NCI-H2029 treated with DMSO at 0.1 percent for 48 hours (cell line): ENCODE measurements around the gene USP20.
"Not testable (repeated sequence)": the region's sequence is repeated elsewhere in the genome, so short reads cannot be mapped to it uniquely, and the experiment has no call there.

Experiments used
- DNase-seq: peaks from one replicate; lab custom pipeline; 2025; lab: John Stamatoyannopoulos, UW

The USP20 gene

DNA sequence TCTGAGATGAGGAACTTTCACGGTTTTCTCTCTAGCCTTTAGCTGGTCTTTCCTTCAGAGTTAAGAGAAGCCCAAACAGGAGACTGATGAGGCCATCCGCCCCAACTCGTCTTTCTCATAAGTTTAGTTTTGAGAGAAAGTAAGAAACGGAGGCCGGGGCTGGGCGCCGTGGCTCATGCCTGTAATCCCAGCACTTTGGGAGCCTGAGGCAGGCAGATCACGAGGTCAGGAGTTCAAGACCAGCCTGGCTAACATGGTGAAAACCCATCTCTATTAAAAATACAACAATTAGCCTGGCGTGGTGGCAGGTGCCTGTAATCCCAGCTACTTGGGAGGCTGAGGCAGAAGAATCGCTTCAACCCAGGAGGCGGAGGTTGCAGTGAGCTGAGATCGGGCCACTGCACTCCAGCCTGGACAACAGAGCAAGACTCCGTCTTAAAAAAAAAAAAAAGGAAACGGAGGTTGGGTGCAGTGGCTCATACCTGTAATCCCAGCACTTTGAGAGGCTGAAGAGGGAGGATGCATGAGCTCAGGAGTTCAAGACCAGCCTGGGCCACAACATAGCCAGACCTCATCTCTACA, 55.6 kb downstream of the USP20 start:
- DNase-seq = not testable (repeated sequence)

DNA sequence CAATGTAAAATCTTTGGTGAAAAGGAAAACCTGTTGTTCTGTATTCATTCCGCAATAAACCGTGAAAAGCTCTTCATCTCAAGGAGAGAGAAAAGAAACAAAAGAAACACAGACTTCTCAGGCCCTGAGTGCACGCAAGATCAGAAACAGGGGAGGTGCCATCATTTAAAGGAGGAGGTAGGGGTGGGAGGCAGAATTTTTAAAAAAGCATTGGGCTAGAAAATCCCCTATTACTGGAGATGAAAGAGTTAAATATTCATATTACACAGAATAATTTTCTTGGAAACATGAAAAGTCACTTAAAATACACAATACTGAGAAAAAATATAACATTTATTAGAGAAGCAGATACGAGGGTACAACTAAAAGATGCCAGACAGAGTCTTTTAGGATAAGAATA, 56.3 kb downstream of the USP20 start:
- no peak for DNase-seq

DNA sequence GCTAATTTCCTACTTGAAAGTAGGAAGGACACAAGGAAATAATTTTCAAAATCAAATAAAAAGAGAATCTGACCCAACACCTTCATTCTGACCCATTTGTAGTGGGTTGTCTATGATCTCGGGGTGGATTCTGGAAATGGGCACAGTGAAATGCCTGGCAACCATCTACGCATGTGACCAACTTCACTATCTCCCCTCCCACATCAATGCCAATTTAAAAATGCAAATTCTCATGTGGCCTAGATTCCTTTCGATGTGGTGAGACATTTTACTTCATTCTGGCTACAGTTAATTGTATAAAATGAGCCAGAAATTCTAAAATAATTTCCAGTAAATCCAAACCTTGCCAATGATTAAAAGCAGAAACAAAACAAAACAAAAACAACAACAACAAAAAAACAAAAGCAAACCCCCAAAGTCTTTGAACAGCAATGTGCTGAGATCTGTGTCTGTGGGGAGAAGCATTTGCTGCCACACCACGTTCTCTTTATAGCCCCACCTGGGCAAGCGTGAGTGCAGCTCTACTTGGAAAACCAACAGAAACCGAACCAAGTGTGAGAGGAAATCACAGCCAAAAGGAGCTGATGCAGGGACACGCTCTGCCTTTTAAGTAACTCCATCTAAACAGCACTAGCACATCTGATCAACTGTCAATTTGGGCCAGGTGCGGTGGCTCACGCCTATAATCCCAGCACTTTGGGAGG, 59.0 kb downstream of the USP20 start:
- no peak for DNase-seq

DNA sequence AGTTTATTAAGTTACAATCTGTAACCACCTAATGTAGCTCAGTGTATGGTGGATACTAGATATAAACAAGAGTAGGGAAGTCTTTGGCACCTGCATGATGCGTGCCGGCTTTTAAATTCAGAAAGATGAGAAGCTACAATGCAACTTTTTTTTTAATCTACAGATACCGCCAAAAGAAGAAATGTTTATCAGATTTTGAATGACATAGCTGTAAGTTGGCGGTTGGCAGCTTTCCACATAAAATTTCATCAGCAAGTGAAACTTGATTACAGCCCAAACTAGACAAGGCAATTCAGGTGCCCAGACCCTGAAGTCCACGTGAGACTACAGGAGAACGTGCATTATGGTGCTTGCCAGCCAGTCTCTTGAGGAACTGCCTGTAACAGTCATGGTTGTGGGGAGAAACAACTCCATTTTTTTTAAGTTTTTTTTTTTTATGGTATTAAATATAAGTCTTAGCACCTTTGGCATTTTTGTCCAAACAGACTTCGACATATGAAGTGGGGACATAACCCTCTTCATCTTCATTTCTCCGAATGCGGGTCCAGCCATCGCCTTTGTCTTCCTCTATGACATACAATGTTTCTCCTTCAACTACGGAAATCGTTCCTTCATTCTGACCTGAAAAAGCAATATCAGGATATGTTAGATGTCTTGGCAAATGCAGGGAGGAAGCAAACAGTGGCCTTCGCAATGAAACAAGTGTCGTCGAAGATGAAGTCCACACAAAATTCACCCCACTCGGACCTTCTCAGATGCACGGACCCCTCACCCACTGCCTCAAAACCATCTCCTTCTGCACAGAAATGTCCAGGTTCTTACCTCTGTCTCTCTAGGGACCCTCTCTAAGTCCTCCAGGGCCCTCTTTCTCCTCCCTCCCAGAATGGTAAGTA, 60.4 kb downstream of the USP20 start:
- DNase-seq = no peak

DNA sequence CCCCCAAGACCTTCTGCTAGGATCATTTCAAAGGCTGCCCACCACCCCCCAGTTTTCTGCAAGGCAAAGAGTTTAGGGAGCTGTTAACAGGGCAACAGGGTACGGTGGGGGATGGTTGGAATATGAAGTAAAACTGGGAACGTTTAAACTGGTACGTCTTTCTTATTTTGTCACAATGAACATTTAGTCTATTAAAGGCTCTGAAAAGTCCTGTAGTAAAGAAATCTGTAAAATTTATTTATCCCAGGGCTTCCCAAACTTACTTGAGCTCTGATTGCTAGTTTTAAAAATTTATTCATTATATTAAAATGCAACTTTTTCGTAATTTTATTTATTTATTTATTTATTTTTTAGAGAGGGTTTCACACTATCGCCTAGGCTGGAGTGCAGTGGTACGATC, 62.0 kb downstream of the USP20 start:
- no peak for DNase-seq

DNA sequence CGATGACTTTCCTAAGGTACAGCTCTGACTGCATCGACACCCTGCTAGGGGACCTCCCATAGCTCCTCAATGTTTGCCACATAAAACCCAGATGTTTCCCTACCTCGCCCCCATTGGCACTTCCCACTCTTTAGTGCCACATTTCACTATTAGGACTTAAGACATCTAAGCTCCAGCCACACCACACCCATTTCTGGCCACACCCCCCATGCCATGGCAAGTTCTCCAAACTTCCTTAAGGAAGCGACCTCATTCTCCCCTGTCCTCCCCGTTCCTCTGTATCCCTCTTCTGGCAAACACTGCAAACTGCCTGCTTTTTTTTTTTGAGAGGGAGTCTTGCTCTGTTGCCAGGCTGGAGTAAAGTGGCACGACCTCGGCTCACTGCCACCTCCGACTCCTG, 62.9 kb downstream of the USP20 start:
- no peak for DNase-seq

DNA sequence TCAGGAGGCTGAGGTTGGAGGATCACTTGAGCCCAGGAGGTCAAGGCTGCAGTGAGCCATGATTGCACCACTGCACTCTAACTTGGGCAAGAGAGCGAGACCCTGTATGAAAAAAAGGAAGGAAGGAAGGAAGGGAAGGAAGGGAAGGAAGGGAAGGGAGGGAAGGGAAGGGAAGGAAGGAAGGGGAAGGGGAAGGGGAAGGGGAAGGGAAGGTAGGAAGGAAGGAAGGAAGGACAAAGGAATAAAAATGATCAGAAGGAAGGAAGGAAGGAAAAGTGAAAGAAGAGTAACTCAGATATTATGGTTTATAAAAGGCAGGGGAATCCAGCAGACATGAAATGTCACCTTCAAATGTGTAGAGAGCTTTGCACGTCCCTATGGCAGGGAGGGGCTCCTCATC, 64.4 kb downstream of the USP20 start:
- no peak for DNase-seq

DNA sequence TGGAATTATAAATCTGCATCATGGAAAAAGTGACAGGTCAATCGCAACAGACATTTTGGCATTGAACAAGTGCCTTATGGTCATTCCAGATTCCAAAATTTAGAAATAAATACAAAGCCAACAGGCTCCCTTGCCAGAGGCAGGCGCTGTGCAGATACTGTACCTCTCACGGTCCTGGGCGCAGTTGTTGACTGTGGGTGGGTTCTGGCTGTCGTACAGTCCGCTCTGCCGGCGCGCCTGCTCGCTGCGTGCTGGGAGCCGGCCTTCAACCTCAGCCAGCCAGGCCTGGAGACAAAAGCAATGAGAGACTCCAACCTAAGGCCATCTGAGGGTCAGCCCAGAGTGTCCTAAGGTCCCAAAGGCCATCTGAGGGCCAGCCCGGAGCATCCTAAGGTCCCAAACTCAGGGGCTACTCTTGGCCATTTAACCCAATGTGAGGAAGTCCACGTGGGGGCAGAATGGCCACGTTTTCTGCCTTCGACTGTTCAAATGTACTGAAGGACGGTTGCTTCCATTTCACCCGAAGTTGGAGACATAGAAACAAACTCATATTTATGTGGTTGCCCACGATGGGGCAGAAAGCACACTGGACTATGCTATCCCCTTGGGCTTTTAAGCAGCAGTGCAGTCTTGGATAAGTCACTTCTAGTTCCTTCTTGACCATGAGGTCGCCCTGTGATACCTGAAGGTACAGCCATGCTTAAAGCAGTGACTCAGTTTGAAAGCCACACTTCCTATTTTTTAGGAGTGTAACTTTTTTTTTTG, 65.2 kb downstream of the USP20 start:
- DNase-seq = no peak

DNA sequence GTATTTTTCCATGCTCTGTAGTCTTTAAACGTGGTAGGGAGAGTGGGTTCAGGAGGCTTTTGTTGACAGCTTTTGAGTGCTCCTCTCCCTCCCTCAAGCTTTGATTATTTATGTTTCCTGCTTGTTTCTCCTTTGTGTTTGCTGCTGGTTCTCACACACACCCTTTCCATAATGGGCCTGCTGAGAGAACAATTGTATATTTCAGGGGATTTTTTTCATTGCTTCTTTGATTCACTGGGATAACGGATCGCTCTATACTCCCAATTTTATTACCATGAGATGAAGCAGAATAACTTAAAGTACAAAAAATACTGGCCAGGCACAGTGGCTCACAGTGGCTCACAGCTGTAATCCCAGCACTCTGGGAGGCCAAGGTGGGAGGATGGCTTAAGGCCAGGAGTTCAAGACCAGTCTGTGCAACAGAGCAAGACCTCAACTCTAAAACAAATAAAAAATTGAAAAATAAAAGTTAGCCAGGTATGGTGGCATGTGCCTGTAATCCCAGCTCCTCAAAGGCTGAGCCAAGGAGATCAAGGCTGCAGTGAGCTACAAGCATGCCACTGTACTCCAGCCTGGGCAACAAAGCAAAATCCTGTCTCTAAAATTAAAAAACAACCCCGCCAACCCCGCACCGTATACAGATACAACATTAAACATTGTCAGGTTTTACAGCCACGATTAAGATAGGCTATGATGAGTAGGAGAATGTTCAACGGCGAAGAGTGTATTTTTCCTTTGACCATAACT, 66.9 kb downstream of the USP20 start:
- no peak for DNase-seq

DNA sequence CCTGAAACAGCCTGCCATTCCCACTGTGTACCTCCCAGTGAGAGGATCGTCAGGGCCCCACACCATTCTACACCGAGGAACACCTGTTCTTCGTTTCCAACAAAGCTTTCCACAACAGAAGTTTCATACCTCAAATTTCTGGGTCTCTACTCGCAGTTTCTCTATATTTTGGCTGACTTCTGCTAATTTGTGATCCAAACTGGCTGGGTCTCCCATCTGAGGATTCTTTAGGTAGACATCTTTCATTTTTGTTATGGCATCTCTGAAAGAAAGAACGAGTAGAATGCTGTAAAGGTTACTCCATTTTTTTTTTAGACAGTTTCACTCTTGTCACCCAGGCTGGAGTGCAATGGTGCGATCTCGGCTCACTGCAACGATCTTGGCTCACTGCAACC, 67.5 kb downstream of the USP20 start:
- DNase-seq = no peak

DNA sequence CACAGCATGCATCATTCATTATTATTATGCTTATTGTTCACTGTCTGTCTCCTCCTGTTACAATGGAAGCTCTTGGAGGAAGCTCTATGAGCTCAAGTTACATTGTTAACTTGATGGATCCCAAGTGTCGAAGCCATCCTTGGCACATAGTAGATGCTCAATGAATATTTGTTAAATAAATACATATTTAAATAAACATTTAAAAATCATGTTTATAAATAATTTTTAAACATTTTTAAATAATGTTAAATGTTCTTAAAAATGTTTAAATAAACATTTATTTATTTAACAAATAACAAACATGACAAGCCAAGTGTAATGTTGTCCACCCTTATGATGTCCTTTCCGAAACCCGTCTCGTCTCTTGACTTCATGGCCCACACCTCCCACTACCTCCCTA, 69.5 kb downstream of the USP20 start:
- DNase-seq = no peak

DNA sequence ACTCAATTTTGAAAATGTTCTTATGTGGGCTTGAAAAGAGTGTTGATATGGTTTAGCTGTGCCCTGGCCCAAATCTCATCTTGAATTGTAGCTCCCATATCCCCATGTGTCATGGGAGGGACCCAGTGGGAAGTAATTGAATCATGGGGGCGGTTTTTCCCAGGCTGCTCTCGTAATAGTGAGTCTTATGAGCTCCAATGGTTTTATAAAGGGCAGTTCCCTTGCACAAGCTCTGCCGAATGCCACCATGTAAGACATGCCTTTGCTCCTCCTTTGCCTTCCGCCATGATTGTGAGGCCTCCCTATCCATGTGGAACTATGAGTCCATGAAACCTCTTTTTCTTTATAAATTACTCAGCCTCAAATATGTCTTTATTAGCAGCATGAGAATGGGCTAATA, 71.0 kb downstream of the USP20 start:
- DNase-seq = no peak

DNA sequence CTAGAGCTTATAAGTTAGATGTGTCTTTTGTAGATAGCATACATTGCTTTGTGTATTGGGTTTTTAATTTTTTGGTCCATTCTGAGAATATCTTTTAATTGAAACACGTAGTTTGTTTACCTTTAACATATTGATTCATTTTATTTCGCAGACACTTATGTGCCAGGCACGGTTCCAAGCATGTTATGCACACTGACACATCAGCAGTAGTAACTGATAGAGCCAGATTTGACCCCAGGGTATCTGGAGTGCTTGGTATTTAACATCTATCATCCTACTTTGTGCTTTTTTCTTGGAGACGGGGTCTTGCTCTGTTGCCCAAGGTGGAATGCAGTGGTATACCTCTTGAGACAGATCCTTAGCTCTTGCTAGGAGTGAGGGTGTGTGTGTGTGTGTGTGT, 71.9 kb downstream of the USP20 start:
- DNase-seq = no peak

DNA sequence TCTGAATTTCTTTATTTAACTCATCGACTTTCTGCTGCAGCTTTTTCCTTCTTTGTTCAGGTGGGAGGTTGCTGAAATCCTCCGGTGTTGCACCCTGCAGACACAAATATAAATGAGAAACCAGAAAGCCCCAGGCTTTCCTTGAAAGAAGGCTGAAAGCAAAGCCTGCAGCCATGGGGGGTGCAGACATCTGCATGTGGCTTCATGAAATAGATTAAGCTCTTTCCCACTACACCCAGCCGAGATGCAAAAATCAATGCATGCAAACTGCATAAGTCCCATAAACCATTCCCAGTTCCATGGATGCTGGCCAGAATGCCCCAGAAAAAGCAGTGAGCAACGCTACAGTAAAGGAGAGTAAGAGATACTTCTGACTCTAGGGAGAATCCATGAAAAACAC, 73.6 kb downstream of the USP20 start:
- no peak for DNase-seq

DNA sequence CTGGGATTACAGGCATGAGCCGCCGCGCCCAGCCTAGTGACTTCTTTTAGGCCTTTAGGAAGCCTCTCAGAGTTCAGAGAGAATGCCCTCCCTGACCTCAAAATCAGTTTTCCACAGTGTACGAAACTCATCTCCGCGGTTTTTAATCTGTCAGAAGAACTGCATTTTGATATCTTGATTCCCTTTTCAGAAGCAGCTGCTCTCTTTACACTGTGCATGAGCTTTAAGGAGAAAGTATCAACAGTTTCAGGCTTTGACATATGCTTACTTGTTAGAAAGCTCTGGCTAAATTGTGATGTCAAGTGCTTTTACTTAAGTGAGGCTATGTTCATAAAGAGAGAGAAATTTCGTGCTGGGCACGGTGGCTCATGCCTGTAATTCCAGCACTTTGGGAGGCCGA, 74.6 kb downstream of the USP20 start:
- no peak for DNase-seq

DNA sequence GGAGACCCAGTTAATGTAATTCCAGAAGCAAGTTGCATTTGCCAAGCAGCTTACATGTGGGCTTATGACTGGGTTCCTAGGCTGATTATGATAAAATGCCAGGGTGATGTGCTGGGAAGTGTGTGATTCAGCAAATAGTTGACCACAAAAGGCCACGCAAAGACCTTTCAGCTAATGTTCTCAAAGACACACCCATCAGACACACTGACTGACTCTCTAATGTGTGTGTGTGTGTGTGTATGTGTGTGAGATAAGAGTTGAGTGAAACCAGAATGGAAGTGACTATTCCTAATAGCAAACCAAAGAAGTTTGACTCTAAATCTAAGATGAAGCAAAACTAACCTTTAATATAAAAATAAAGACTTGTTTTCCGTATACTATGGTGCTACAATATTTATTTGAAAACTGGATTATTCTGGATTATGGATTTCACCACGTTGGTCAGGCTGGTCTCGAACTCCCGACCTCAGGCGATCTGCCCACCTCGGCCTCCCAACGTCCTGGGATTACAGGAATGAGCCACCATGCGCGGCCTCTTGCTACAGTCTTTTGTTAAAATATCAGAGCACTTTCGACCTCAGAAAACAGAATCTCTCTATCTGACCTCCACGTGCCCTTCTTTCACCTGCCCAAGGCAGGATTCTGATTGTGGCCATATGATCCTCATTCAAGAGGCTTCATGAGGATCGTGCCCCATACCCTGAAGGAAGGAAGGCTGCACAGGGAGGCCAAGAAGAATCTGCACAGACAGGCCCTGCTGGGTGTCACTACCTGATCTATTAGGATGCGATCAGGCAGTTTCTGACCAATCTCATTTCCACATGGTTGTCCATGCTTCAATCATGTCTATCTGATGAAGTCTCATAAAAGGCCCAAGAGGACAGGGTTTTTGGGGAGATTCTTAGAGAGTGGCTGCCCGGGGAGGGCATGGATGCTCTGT, 75.6 kb downstream of the USP20 start:
- no peak for DNase-seq

DNA sequence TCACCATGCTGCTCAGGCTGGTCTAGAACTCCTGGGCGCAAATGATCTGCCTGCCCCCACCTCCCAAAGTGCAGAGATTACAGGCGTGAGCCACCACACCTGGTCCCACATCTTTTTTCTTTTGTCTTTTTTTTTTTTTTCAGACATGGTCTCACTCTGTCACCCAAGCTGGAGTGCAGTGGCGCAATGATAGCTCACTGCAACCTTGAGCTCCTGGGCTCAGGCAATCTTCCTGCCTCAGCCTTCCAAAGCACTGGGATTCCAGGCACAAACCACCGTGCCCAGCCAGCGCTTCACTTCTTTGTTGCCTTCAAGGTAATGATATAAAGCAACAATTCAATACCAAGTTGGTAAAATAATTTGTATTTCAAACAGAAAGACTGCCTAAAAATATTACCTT, 78.8 kb downstream of the USP20 start:
- DNase-seq = no peak

DNA sequence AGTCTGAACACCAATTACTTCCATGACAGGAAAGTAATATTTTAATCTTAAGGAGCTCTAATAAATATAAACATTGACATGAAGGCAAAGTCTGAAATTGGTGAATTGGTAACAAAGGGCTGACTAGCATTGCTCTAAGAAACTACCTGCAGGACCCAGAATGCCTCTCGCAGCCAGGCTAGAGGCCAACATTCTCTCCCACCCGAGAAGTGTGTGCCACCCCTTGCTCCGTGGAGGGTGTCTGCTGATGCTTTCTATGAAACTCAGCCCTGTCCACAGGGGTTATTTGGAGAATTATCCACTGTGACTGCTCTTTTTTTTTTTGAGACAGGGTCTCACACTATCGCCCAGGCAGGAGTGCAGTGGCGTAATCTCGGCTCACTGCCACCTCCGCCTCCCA, 81.4 kb downstream of the USP20 start:
- no peak for DNase-seq

DNA sequence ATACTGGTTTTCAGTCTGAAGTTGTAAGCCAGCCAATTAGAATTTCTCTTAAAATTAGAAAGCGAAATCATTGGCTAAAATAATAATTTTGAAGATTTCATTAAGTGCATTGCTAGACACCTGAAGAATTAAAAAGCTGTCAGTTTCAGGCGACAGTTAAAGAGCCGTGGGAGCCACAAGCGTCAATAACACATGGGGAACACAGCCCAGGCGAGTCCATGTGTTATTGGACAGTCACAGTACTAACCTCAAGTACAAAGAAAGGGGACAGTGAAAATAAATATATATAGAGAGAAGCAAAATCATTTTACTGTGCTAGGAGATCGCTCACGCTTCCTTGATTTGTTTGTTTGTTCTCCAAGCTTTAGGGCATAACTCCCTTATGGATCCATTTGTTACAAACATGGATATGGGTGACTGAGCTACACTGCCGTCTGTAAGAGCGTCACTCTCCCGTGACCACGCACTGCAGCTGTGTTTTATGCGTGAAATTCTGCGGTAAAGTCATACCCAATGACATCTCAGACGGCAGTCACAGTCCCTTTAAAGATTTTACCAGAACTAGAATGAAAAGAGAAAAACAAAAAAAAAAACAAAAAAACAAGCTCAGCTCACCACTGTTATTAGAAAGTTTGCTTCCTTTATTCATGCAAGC, 83.2 kb downstream of the USP20 start:
- no peak for DNase-seq

DNA sequence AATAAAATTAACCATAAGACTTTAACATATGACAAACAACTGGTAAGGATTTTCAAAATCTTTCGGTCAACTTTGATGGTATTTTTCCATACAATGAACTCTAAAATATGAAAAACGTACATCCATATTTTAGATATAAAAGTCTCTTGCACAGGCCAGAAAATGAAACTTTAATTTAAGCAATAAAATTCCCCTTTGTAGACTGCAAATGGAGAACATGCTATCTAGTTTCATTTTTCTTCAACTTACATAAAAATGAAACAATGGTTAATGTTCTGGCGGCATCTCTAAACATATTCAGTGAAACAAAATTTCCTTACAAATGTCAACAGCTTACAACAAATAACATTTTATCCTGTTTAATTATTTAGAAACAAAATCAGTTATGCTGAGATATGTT, 84.0 kb downstream of the USP20 start:
- no peak for DNase-seq
